NCI-H2171 (cell line): ENCODE results near the gene SP2.
A peak's percentile ranks its signal among the peaks of the same experiment; 100 is the strongest.

Experiments used
- DNase-seq: peaks from one replicate; lab custom pipeline; 2025; lab: John Stamatoyannopoulos, UW

The SP2 gene

GRCh38 chr17:47889734-47890529 is 6.1 kb upstream of the SP2 start:
- DNase-seq: peak; percentile 73

GRCh38 chr17:47891545-47892088 is 4.4 kb upstream of the SP2 start:
- DNase-seq: no peak

- DNase-seq: no peak
Observed at GRCh38 chr17:47894498-47895346, 1.3 kb upstream of the SP2 start.

- no peak for DNase-seq
Observed at GRCh38 chr17:47895347-47895855, 635 bp upstream of the SP2 start.

GRCh38 chr17:47896672-47897490 is 845 bp downstream of the SP2 start:
- no peak for DNase-seq

GRCh38 chr17:47897561-47897960 is 1.5 kb downstream of the SP2 start:
- no peak for DNase-seq

GRCh38 chr17:47898241-47898640 is 2.2 kb downstream of the SP2 start:
- no peak for DNase-seq

- no peak for DNase-seq
Observed at GRCh38 chr17:47899643-47900042, 3.6 kb downstream of the SP2 start.

GRCh38 chr17:47901423-47901822 is 5.4 kb downstream of the SP2 start:
- DNase-seq: no peak

- no peak for DNase-seq
Observed at GRCh38 chr17:47902039-47902744, 6.2 kb downstream of the SP2 start.

GRCh38 chr17:47905221-47905733 is 9.2 kb downstream of the SP2 start:
- DNase-seq: no peak

GRCh38 chr17:47906443-47906842 is 10.4 kb downstream of the SP2 start:
- DNase-seq: no peak

- no peak for DNase-seq
Observed at GRCh38 chr17:47907932-47908562, 12.0 kb downstream of the SP2 start.

- DNase-seq: no peak
Observed at GRCh38 chr17:47913050-47913449, 17.0 kb downstream of the SP2 start.

GRCh38 chr17:47914306-47914948 is 18.4 kb downstream of the SP2 start:
- DNase-seq: no peak

GRCh38 chr17:47915776-47916398 is 19.9 kb downstream of the SP2 start:
- no peak for DNase-seq

GRCh38 chr17:47916489-47917208 is 20.6 kb downstream of the SP2 start:
- no peak for DNase-seq

GRCh38 chr17:47917581-47917980 is 21.5 kb downstream of the SP2 start:
- no peak for DNase-seq

GRCh38 chr17:47918006-47918405 is 22.0 kb downstream of the SP2 start:
- no peak for DNase-seq
